SK-N-MC (cell line): Measurements from ENCODE around the gene PEPD.

Experiments
- EZH2 ChIP-seq: fragments of 200-600 bp; sonication (generic); IDR thresholded peaks from one replicate; pipeline ENCODE4 v1.6.1; 2017; ENCODE audit warnings: antibody characterized with exemption
- POLR2AphosphoS5 ChIP-seq: IDR thresholded peaks from 2 replicates; pipeline ENCODE4 v1.6.1; 2012; ENCODE audit warnings: mild to moderate bottlenecking, low read depth, low read length, borderline replicate concordance

DNA sequence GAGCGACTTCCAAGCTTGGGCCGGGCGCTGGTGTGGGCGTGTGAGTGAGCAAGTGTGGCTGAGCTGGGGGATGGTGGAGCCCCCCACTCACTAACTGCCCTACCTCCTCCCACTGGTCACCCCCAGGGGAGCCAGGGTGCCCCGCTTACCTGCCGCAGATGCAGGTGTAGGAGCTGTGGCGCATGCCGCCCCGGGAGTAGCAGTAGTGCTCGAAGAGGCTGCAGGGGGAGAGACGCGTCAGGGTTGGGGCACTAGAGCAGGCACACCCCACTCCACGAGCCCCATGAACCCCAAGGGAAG lies 108.2 kb downstream of the PEPD start:
- no peak for TF ChIP-seq POLR2AphosphoS5
- no peak for TF ChIP-seq EZH2
